MG63 (cell line): ENCODE measurements around the gene RAB3IP. TPM values are rescaled to one million over a fixed set of nuclear protein-coding genes. Genes with fewer than 3 reads are reported as not detected.
A peak's percentile ranks its signal among the peaks of the same experiment; 100 is the strongest.
"Not testable (repeated sequence)": the region's sequence is repeated elsewhere in the genome, so short reads cannot be mapped to it uniquely, and the experiment has no call there.

Experiments used
- DNase-seq: peaks from one replicate; pipeline ENCODE4 v3.0.0-alpha.2; 2020
- H3K27me3 ChIP-seq: fragments of 250-450 bp; sonication (Bioruptor Pico); 2 replicates; pipeline ENCODE4 v1.5.1; 2020; ENCODE audit warnings: mild to moderate bottlenecking, moderate library complexity
- H3K36me3 ChIP-seq: fragments of 250-450 bp; sonication (Bioruptor Pico); 2 replicates; pipeline ENCODE4 v1.5.1; 2020; ENCODE audit warnings: mild to moderate bottlenecking, moderate library complexity
- H3K4me3 ChIP-seq: fragments of 250-450 bp; sonication (Bioruptor Pico); 2 replicates; pipeline ENCODE4 v1.5.1; 2020; ENCODE audit warnings: mild to moderate bottlenecking, moderate library complexity
- H3K9me3 ChIP-seq: fragments of 250-450 bp; sonication (Bioruptor Pico); 2 replicates; pipeline ENCODE4 v1.5.1; 2020; ENCODE audit warnings: mild to moderate bottlenecking, moderate library complexity
- total RNA-seq: library from RNA; depleted of rRNA; stranded (reverse); fragments of >200 nt; shearing (Covaris generic); gene quantifications from 2 replicates; pipeline ENCODE4 v1.2.3, GENCODE V29; 2014; ENCODE audit warnings: low replicate concordance

RAB3IP gene
- total RNA-seq, 1 experiment from 2014 or later, result 9.9 TPM

GRCh38 chr12:69739287-69740191, 879 bp downstream of the RAB3IP start:
- Histone ChIP-seq H3K36me3 (no peaks in the 10 kb centered on the region), H3K4me3 (peak overlapping the region; percentile 63), H3K9me3 (no peaks in the 10 kb centered on the region), H3K27me3 (peaks cover 32% of the 10 kb centered on the region)
- peak; percentile 16 for DNase-seq

- Histone ChIP-seq H3K36me3 (no peaks in the 10 kb centered on the region), H3K27me3 (peaks cover 26% of the 10 kb centered on the region), H3K4me3 (no peak overlapping the region), H3K9me3 (no peaks in the 10 kb centered on the region)
- DNase-seq, result no peak
Observed at GRCh38 chr12:69744109-69744508, 5.4 kb downstream of the RAB3IP start.

DNA sequence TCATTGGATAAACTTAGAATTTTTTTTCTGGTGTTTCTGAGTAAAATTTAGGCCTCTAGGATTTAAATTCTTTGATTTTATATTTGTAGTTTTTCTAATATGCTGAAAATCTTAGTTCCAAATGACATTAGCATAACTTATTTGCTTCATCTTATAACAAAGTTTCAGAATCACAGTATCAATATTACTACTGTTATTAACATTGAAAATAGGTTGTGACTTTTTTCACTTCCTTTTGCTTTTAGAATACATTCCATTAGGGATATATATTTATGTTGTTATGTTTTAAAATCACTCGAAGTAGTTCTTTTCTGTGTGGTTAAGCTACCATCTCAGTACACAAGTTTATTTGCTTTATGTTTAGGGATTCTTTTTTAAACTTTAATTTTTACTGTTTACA, 12.8 kb downstream of the RAB3IP start:
- no peak for DNase-seq
- Histone ChIP-seq H3K4me3 (no peak overlapping the region), H3K27me3 (no peaks in the 10 kb centered on the region), H3K9me3 (no peaks in the 10 kb centered on the region), H3K36me3 (no peaks in the 10 kb centered on the region)

DNA sequence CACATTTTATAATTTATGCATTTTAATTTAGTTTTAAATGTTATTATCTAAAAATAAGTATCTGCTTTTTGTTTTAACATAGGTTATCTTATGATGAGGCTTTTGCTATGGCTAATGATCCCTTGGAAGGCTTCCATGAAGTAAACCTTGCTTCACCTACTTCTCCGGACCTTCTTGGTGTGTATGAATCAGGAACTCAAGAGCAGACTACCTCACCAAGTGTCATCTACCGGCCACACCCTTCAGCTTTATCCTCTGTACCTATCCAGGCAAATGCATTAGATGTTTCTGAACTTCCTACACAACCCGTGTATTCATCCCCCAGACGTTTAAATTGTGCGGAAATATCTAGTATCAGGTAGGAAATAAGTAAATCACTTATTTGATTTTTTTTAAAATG, 16.6 kb downstream of the RAB3IP start:
- H3K9me3 ChIP-seq, result peaks cover 4% of the 10 kb centered on the region
- no peaks in the 10 kb centered on the region for H3K36me3 ChIP-seq
- no peaks in the 10 kb centered on the region for H3K27me3 ChIP-seq
- no peak for DNase-seq
- no peak overlapping the region for H3K4me3 ChIP-seq

DNA sequence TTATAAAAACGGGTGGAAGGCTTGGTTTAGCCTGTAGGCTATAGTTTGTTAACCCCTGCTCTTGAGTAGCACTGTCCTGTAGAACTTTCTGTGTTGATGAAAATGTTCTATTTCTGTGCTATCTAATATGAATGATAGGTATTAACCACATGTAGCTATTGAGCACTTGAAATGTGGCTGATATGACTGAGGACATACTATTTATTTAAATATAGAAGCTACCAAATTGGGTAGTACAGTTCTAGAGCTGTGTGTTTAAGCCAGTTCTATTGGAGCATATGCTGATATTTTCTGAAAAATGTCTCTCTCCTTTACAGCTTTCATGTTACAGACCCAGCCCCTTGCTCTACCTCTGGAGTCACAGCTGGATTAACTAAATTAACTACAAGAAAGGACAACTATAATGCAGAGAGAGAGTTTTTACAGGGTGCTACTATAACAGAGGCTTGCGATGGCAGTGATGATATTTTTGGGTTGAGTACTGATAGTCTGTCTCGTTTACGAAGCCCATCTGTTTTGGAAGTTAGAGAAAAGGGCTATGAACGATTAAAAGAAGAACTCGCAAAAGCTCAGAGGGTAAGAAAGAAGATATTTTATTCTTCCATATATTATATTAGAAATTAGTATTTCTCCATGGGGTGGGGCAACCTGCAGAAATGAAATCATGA, 17.6 kb downstream of the RAB3IP start:
- peaks cover 4% of the 10 kb centered on the region for H3K9me3 ChIP-seq
- H3K4me3 ChIP-seq, result no peak overlapping the region
- DNase-seq, result no peak
- no peaks in the 10 kb centered on the region for H3K36me3 ChIP-seq
- no peaks in the 10 kb centered on the region for H3K27me3 ChIP-seq

GRCh38 chr12:69758105-69758504, 19.4 kb downstream of the RAB3IP start:
- no peaks in the 10 kb centered on the region for H3K27me3 ChIP-seq
- no peak overlapping the region for H3K4me3 ChIP-seq
- DNase-seq, result no peak
- H3K9me3 ChIP-seq, result peaks cover 4% of the 10 kb centered on the region
- H3K36me3 ChIP-seq, result no peaks in the 10 kb centered on the region

DNA sequence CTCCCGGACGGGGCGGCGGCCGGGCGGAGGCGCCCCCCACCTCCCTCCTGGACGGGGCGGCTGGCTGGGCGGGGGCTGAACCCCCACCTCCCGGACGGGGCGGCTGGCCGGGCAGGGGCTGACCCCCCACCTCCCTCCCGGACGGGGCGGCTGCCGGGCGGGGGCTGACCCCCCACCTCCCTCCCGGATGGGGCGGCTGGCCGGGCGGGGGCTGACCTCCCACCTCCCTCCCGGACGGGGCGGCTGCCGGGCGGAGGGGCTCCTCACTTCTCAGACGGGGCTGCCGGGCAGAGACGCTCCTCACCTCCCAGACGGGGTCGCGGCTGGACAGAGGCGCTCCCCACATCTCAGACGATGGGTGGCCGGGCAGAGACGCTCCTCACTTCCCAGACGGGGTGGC, 20.9 kb downstream of the RAB3IP start:
- not testable (repeated sequence) for DNase-seq, H3K27me3 ChIP-seq, H3K9me3 ChIP-seq, H3K36me3 ChIP-seq, H3K4me3 ChIP-seq

DNA sequence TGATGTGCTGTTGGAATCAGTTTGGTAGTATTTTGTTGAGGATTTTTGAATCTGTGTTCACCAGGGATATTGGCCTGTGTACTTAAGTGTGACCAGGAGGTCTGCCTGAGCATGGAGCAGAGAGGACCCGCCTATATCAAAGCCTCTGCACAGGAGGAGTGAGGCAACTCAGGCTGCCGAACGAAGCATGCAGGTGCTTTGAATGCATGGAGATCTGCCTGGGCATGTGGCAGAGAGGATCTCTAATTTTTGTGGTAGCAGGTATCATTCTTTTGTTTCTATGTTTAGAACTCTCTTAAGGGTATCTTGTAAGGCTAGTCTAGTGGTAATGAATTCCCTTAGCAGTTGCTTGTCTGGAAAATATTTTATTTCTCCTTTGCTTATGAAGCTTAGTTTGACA, 26.9 kb downstream of the RAB3IP start:
- no peak overlapping the region for H3K4me3 ChIP-seq
- H3K9me3 ChIP-seq, result 0 out of 2 replicates have a peak, but pooled peaks cover 5% of the 10 kb centered on the region
- no peaks in the 10 kb centered on the region for H3K36me3 ChIP-seq
- H3K27me3 ChIP-seq, result no peaks in the 10 kb centered on the region
- no peak for DNase-seq

- Histone ChIP-seq H3K36me3 (no peaks in the 10 kb centered on the region), H3K27me3 (no peaks in the 10 kb centered on the region), H3K9me3 (0 out of 2 replicates have a peak, but pooled peaks cover 5% of the 10 kb centered on the region), H3K4me3 (no peak overlapping the region)
- no peak for DNase-seq
Observed at GRCh38 chr12:69766260-69766659, 27.6 kb downstream of the RAB3IP start.

GRCh38 chr12:69779928-69780327, 41.3 kb downstream of the RAB3IP start:
- no peak overlapping the region for H3K4me3 ChIP-seq
- no peaks in the 10 kb centered on the region for H3K36me3 ChIP-seq
- no peaks in the 10 kb centered on the region for H3K27me3 ChIP-seq
- peak; percentile 20 for DNase-seq
- H3K9me3 ChIP-seq, result no peaks in the 10 kb centered on the region

GRCh38 chr12:69783365-69783764, 44.7 kb downstream of the RAB3IP start:
- Histone ChIP-seq H3K9me3 (no peaks in the 10 kb centered on the region), H3K27me3 (no peaks in the 10 kb centered on the region), H3K36me3 (no peaks in the 10 kb centered on the region), H3K4me3 (no peak overlapping the region)
- no peak for DNase-seq

GRCh38 chr12:69789351-69789750, 50.7 kb downstream of the RAB3IP start:
- H3K4me3 ChIP-seq, result no peak overlapping the region
- H3K9me3 ChIP-seq, result peaks cover 13% of the 10 kb centered on the region; the same call in 1 of the 2 replicates
- H3K27me3 ChIP-seq, result no peaks in the 10 kb centered on the region
- no peaks in the 10 kb centered on the region for H3K36me3 ChIP-seq
- no peak for DNase-seq

DNA sequence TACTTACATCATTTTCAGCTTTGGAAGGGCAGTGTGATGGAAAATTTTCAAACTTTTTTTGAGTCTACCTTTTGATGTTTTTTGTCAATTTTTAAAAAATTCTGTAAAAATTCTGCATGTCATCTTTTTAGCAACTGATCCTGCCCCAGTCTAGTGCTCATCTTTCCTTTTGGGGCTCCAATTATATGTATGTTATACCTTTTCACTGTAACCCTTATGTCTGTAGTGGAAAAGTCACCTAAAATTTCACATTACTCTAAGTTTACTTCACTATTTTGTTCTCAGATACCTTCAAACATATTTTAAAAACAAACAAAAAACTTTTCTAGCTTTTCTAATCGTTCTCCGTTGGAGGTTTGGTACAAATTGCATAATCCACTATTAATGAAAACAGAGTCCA, 53.9 kb downstream of the RAB3IP start:
- no peak for DNase-seq
- H3K27me3 ChIP-seq, result no peaks in the 10 kb centered on the region
- H3K4me3 ChIP-seq, result no peak overlapping the region
- no peaks in the 10 kb centered on the region for H3K36me3 ChIP-seq
- peaks cover 13% of the 10 kb centered on the region; the same call in 1 of the 2 replicates for H3K9me3 ChIP-seq

DNA sequence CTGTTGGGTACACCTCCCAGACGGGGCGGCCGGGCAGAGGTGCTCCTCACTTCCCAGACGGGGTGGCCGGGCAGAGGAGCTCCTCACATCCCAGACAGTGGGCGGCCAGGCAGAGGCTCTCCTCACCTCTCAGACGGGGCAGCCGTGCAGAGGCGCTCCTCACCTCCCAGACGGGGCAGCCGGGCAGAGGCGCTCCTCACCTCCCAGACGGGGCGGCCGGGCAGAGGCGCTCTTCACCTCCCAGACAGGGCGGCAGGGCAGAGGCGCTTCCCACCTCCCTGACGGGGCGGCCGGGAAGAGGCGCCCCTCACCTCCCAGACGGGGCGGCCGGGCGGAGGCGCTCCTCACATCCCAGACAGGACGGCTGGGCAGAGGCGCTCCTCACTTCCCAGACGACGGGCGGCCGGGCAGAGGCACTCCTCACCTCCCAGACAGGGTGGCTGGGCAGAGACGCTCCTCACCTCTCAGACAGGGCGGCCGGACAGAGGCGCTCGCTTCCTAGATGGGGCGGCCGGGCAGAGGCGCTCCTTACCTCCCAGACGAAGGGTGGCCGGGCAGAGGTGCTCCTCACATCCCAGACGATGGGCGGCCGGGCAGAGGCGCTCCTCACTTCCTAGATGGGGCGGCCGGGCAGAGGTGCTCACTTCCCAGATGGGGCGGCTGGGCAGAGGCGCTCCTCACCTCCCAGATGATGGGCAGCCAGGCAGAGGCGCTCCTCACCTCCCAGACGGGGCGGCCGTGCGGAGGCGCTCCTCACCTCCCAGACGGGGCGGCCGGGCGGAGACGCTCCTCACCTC, 68.6 kb downstream of the RAB3IP start:
- DNase-seq, H3K9me3 ChIP-seq, H3K27me3 ChIP-seq, H3K36me3 ChIP-seq, H3K4me3 ChIP-seq: not testable (repeated sequence)

GRCh38 chr12:69810870-69811498, 72.3 kb downstream of the RAB3IP start:
- no peaks in the 10 kb centered on the region for H3K27me3 ChIP-seq
- 0 out of 2 replicates have a peak, but pooled peaks cover 2% of the 10 kb centered on the region for H3K9me3 ChIP-seq
- H3K36me3 ChIP-seq, result no peaks in the 10 kb centered on the region
- H3K4me3 ChIP-seq, result no peak overlapping the region
- DNase-seq, result no peak

DNA sequence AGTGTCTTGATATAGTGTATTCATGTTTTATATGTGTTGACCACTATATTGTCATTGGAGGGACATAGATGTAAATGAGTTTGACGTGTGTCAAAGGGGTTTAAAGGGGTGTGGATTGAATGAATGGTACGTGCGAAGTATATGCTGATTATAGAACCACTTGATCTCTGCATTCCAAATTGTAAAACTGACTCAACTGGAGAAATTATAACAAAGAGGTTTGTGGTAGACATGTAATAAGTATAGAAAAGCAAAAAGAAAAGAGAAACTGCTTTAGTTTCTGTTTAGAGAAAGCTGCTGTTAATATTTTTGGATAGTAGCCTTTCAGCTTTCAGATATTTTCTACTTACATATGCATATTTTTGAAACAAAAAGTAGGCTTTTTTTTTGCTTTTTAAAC, 77.4 kb downstream of the RAB3IP start:
- Histone ChIP-seq H3K4me3 (no peak overlapping the region), H3K27me3 (no peaks in the 10 kb centered on the region), H3K9me3 (no peaks in the 10 kb centered on the region), H3K36me3 (no peaks in the 10 kb centered on the region)
- DNase-seq, result no peak
